Measurements from ENCODE around the gene WIZ.

The WIZ gene

DNA sequence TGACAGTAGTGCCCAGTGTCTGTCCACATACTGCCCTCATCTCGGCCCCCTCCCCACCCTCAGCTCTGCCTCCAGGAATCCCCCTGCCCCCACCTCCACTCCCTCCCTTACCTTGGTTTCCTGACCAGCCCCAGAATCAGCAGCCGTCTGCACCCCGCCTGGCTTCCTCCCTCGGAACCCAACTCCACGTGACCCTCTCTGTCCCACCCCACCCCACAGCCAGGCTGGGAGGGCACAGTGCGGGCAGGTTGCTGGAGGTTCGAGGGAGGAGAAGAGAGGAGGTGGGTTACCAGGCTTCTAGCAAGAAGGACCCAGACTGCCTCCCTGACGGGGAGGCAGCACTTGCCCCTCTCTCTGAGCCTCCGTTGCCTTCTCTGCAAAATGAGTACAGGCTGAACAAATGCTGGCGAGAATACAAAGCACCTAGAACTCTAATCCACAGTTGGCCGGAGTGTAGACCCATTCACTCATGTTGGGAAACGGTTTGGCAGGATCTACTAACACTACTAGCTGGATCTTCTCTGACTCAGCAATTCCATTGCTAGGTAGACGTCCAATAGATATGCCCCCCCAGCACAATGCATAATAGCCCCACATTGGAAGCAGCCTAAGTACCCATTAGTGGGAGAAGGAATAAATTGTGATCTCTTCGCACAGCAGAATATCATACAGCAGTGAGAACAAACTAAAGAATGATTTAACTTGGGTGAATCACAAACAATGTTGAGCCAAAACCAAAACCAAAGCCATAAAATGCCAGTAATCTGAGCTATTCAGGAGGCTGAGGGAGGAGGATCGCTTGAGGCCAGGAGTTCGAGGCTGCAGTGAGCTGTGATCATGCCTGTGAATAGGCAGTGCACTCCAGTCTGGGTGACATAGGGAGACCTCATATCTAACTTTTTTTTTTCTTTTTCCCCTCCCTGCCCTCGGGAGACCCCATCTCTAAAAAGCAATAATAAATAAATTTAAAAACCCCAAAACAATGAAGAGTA is 14.9 kb upstream of the WIZ start, which contains the start of gene RASAL3:
RASAL3 (minus strand) TSS at position 151 of the 992 bp plus-strand sequence. CDS start 186 bp downstream, outside the sequence.
- no peaks in the 10 kb centered on the region for H3K9me3 ChIP-seq (ENCODE audit: insufficient read depth, low read length, severe bottlenecking)
- peak within 1 kb of the TSS; percentile 94 for H3K27ac ChIP-seq (ENCODE audit: low read length)
- peaks cover 48% of the 10 kb centered on the region for H3K4me1 ChIP-seq (ENCODE audit: insufficient read depth, low read length)
- no peaks in the 10 kb centered on the region for H3K27me3 ChIP-seq (ENCODE audit: insufficient read depth, low read length, poor library complexity)
- peak; percentile 86 for DNase-seq
- H3K9ac ChIP-seq (ENCODE audit: low read depth, low read length) = peak within 1 kb of the TSS; percentile 98
- H4K20me1 ChIP-seq (ENCODE audit: insufficient read depth, low read length) = no peaks in the 10 kb centered on the region
- peaks cover 16% of the 10 kb centered on the region for H3K79me2 ChIP-seq (ENCODE audit: insufficient read depth, low read length)
- peak within 1 kb of the TSS; percentile 88 for H2AFZ ChIP-seq (ENCODE audit: low read depth, low read length)
- peak within 1 kb of the TSS; percentile 83 to 95 for H3K4me3 ChIP-seq (ENCODE audit: low read depth in 1 of 2, low read length in 2 of 2)
- H3K36me3 ChIP-seq (ENCODE audit: insufficient read depth, low read length) = peaks cover 28% of the 10 kb centered on the region
- TF ChIP-seq EZH2 (IDR thresholded peaks at IDR 0.05; ENCODE audit: borderline replicate concordance, low read depth, low read length, severe bottlenecking) = no peak
- TF ChIP-seq, protein P1, sequence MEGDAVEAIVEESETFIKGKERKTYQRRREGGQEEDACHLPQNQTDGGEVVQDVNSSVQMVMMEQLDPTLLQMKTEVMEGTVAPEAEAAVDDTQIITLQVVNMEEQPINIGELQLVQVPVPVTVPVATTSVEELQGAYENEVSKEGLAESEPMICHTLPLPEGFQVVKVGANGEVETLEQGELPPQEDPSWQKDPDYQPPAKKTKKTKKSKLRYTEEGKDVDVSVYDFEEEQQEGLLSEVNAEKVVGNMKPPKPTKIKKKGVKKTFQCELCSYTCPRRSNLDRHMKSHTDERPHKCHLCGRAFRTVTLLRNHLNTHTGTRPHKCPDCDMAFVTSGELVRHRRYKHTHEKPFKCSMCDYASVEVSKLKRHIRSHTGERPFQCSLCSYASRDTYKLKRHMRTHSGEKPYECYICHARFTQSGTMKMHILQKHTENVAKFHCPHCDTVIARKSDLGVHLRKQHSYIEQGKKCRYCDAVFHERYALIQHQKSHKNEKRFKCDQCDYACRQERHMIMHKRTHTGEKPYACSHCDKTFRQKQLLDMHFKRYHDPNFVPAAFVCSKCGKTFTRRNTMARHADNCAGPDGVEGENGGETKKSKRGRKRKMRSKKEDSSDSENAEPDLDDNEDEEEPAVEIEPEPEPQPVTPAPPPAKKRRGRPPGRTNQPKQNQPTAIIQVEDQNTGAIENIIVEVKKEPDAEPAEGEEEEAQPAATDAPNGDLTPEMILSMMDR (IDR thresholded peaks at IDR 0.05; ENCODE audit: borderline replicate concordance, extremely low read depth, low read length, poor library complexity, severe bottlenecking) = no peak
- H3K4me2 ChIP-seq (ENCODE audit: insufficient read depth, low read length) = peak within 1 kb of the TSS; percentile 87
- ATAC-seq (ENCODE audit: insufficient read depth, low read depth) = peak; percentile 66

DNA sequence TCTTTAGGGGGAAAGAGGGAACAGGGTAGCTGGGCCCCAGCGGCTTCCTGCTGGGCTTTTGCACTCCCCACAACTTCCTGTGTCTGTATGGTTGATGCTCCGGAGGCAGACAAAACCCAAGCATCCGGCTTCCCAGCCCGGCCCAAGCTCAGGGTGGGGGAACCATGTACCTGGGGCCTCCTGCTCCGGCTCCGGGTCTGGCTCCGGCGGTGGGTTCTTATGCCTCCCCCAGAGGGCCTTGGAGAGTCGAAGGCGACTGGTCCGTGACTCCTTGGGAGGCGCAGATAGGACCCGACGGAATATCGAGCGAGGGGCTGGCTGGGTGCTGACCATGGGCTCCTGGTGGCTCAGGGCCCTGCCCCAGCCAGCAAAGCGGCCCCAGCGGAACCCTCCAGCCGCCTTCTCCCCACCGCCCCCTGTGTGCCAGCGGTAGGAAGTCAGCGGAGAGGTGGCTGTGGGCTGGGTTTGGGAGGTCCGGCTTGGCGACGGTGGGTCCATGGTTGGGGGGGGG is 14.2 kb upstream of the WIZ start:
- TF ChIP-seq EZH2 (IDR thresholded peaks at IDR 0.05; ENCODE audit: borderline replicate concordance, low read depth, low read length, severe bottlenecking) = no peak
- TF ChIP-seq, protein P1 (IDR thresholded peaks at IDR 0.05; ENCODE audit: borderline replicate concordance, extremely low read depth, low read length, poor library complexity, severe bottlenecking) = peak; percentile 14
- H3K9me3 ChIP-seq (ENCODE audit: insufficient read depth, low read length, severe bottlenecking) = no peaks in the 10 kb centered on the region
- peak overlapping the region; percentile 88 for H2AFZ ChIP-seq (ENCODE audit: low read depth, low read length)
- no peaks in the 10 kb centered on the region for H3K27me3 ChIP-seq (ENCODE audit: insufficient read depth, low read length, poor library complexity)
- H3K4me3 ChIP-seq (ENCODE audit: low read depth in 1 of 2, low read length in 2 of 2) = peak overlapping the region; percentile 83 to 95
- peaks cover 16% of the 10 kb centered on the region for H3K79me2 ChIP-seq (ENCODE audit: insufficient read depth, low read length)
- peak overlapping the region; percentile 94 for H3K27ac ChIP-seq (ENCODE audit: low read length)
- H3K36me3 ChIP-seq (ENCODE audit: insufficient read depth, low read length) = peaks cover 32% of the 10 kb centered on the region
- DNase-seq (peak; percentile 91), ATAC-seq (ENCODE audit: insufficient read depth, low read depth) (peak; percentile 88)
- peaks cover 48% of the 10 kb centered on the region for H3K4me1 ChIP-seq (ENCODE audit: insufficient read depth, low read length)
- H3K9ac ChIP-seq (ENCODE audit: low read depth, low read length) = peak overlapping the region; percentile 98
- peak overlapping the region; percentile 87 for H3K4me2 ChIP-seq (ENCODE audit: insufficient read depth, low read length)
- H4K20me1 ChIP-seq (ENCODE audit: insufficient read depth, low read length) = no peaks in the 10 kb centered on the region

DNA sequence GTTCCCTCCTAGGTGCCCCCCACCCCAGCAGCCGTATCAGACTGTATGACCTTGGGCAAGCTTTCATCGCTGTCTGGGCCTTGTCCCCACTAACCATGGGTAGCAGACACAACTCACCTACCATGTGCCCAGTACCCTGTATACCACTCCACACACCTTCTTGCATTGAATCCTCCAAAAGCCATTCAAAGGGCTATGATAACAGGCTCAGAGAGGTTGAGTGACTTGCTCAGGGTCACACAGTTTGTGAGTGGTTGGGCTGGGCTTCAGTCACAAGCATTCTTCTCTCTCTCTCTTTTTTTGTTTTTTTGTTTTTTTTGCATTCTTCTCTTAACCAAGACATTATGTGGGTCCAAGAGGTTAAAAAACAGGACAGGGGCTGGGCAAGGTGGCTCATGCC is 11.9 kb upstream of the WIZ start:
- peaks cover 16% of the 10 kb centered on the region for H3K79me2 ChIP-seq (ENCODE audit: insufficient read depth, low read length)
- H2AFZ ChIP-seq (ENCODE audit: low read depth, low read length) = no peak overlapping the region
- TF ChIP-seq, protein P1 (IDR thresholded peaks at IDR 0.05; ENCODE audit: borderline replicate concordance, extremely low read depth, low read length, poor library complexity, severe bottlenecking) = no peak
- no peak for TF ChIP-seq EZH2 (IDR thresholded peaks at IDR 0.05; ENCODE audit: borderline replicate concordance, low read depth, low read length, severe bottlenecking)
- H3K27me3 ChIP-seq (ENCODE audit: insufficient read depth, low read length, poor library complexity) = no peaks in the 10 kb centered on the region
- peaks cover 48% of the 10 kb centered on the region for H3K36me3 ChIP-seq (ENCODE audit: insufficient read depth, low read length)
- H3K4me1 ChIP-seq (ENCODE audit: insufficient read depth, low read length) = peaks cover 36% of the 10 kb centered on the region
- H3K9me3 ChIP-seq (ENCODE audit: insufficient read depth, low read length, severe bottlenecking) = no peaks in the 10 kb centered on the region
- DNase-seq (no peak), ATAC-seq (ENCODE audit: insufficient read depth, low read depth) (no peak)
- no peak overlapping the region for H3K9ac ChIP-seq (ENCODE audit: low read depth, low read length)
- no peak overlapping the region for H3K4me2 ChIP-seq (ENCODE audit: insufficient read depth, low read length)
- no peak overlapping the region for H3K4me3 ChIP-seq (ENCODE audit: low read depth in 1 of 2, low read length in 2 of 2)
- no peaks in the 10 kb centered on the region for H4K20me1 ChIP-seq (ENCODE audit: insufficient read depth, low read length)
- peak overlapping the region; percentile 17; the same call in 1 of the 2 replicates for H3K27ac ChIP-seq (ENCODE audit: low read length)
